ENCODE measurements around the gene EFEMP2. TPM values are rescaled to one million over a fixed set of nuclear protein-coding genes. Genes with fewer than 3 reads are reported as not detected.

Gene EFEMP2
- total RNA-seq, 1 experiment from 2014 or later, result 4.5 TPM

DNA sequence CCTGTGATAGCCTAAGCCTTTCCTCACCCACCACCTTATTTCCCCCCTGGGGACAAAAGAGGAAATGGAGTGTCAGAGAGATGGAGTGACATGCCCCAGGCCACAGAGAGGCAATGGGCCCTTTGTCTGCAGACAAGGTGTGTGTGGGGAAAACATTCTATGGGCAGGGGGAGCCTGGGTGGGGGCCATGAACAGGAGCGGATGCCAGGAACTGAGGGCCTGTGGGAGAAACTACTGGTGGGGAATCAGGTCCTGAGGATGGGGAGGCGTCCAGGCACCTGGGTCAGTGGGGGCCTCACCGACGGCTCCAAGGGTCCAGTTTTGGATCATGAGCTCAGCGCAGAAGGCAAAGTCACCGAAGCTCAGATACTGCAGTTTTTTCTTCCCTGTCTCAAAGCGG, 12.6 kb upstream of the EFEMP2 start:
- no peak overlapping the region for H2AFZ ChIP-seq (ENCODE audit: low read length)
- peaks cover 7% of the 10 kb centered on the region for H3F3A ChIP-seq (ENCODE audit: low read length, unreplicated experiment)
- H3K27me3 ChIP-seq (ENCODE audit: low read length), result no peaks in the 10 kb centered on the region
- no peak overlapping the region for H3K9ac ChIP-seq (ENCODE audit: low read length)
- H3K27ac ChIP-seq (ENCODE audit: low read length), result no peak overlapping the region
- POLR2A ChIA-PET (ENCODE audit: unreplicated experiment), result interaction anchor here (0.6 kb wide), 1 partner anchor 27 kb away, joined by 4 read pairs; no protein-coding TSS in a partner anchor
- no peaks in the 10 kb centered on the region for H3K9me3 ChIP-seq (ENCODE audit: low read length)
- peaks cover 36% of the 10 kb centered on the region for H3K79me2 ChIP-seq (ENCODE audit: low read length)
- no peak for ATAC-seq
- H3K4me1 ChIP-seq (ENCODE audit: insufficient read depth, low read length), result peaks cover 30% of the 10 kb centered on the region
- CTCF ChIA-PET, result interaction anchor here (0.5 to 2.0 kb wide), 9 partner anchors 16 to 384 kb away, joined by 3 to 14 read pairs (median 5); partner anchors contain the start of gene MUS81
- H4K20me1 ChIP-seq (ENCODE audit: low read length), result no peaks in the 10 kb centered on the region
- H3K9me2 ChIP-seq (replicated peaks; ENCODE audit: low read length), result no peaks in the 10 kb centered on the region
- BruUV-seq (replicated peaks), result no TSS peak
- H3K36me3 ChIP-seq (ENCODE audit: low read depth, low read length), result peaks cover 37% of the 10 kb centered on the region
- intact Hi-C loops (cut with micrococcal nuclease), result no loop called here
- no peak for TF ChIP-seq EZH2 (IDR thresholded peaks at IDR 0.05; ENCODE audit: low read length, unreplicated experiment)
- no peak for TF ChIP-seq EZH2phosphoT487 (IDR thresholded peaks at IDR 0.05; ENCODE audit: borderline replicate concordance, low read length)
- TF ChIP-seq, protein P1, sequence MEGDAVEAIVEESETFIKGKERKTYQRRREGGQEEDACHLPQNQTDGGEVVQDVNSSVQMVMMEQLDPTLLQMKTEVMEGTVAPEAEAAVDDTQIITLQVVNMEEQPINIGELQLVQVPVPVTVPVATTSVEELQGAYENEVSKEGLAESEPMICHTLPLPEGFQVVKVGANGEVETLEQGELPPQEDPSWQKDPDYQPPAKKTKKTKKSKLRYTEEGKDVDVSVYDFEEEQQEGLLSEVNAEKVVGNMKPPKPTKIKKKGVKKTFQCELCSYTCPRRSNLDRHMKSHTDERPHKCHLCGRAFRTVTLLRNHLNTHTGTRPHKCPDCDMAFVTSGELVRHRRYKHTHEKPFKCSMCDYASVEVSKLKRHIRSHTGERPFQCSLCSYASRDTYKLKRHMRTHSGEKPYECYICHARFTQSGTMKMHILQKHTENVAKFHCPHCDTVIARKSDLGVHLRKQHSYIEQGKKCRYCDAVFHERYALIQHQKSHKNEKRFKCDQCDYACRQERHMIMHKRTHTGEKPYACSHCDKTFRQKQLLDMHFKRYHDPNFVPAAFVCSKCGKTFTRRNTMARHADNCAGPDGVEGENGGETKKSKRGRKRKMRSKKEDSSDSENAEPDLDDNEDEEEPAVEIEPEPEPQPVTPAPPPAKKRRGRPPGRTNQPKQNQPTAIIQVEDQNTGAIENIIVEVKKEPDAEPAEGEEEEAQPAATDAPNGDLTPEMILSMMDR (conservative IDR thresholded peaks at IDR 0.05; ENCODE audit: low read depth, low read length), result no peak
- DNase-seq, result no peak
- H3K4me2 ChIP-seq (ENCODE audit: low read length), result no peak overlapping the region
- no peak overlapping the region for H3K4me3 ChIP-seq (ENCODE audit: low read length)

DNA sequence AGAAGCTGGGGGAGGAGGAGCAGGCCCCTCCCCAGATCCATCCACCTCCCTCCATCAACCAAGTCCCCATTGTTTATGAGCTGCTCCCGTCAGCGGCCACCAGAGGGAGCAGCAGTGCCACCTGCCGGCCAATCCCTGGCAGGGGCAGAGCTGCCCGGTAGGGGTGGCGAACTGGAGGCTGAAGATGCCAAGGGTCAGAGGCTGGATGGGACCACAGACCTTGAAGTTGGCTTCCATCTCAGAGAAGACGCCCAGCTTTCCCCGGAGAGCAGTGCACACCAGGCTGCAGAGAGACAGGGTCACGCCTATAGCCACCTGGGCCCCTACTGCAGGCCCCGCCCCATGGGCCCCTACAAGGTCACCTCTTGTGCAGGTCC, 12.1 kb upstream of the EFEMP2 start:
- H3K9me3 ChIP-seq (ENCODE audit: low read length), result no peaks in the 10 kb centered on the region
- H3K27me3 ChIP-seq (ENCODE audit: low read length), result no peaks in the 10 kb centered on the region
- ChIA-PET CTCF (interaction anchor here (0.5 to 2.0 kb wide), 8 partner anchors 17 to 385 kb away, joined by 3 to 14 read pairs (median 6); partner anchors contain the start of gene MUS81), POLR2A (ENCODE audit: unreplicated experiment) (interaction anchor here (0.6 kb wide), 1 partner anchor 26 kb away, joined by 4 read pairs; no protein-coding TSS in a partner anchor)
- no peak overlapping the region for H3K9ac ChIP-seq (ENCODE audit: low read length)
- no peak overlapping the region for H2AFZ ChIP-seq (ENCODE audit: low read length)
- H3K36me3 ChIP-seq (ENCODE audit: low read depth, low read length), result peaks cover 37% of the 10 kb centered on the region
- peaks cover 2% of the 10 kb centered on the region for H3F3A ChIP-seq (ENCODE audit: low read length, unreplicated experiment)
- H4K20me1 ChIP-seq (ENCODE audit: low read length), result no peaks in the 10 kb centered on the region
- no TSS peak for BruUV-seq (replicated peaks)
- no peak overlapping the region for H3K27ac ChIP-seq (ENCODE audit: low read length)
- peak; percentile 89 for DNase-seq
- peaks cover 36% of the 10 kb centered on the region for H3K79me2 ChIP-seq (ENCODE audit: low read length)
- TF ChIP-seq, protein P1 (conservative IDR thresholded peaks at IDR 0.05; ENCODE audit: low read depth, low read length), result peak; percentile 100
- no peak for TF ChIP-seq EZH2 (IDR thresholded peaks at IDR 0.05; ENCODE audit: low read length, unreplicated experiment)
- peak; percentile 8 for ATAC-seq
- H3K4me3 ChIP-seq (ENCODE audit: low read length), result no peak overlapping the region
- H3K9me2 ChIP-seq (replicated peaks; ENCODE audit: low read length), result no peaks in the 10 kb centered on the region
- H3K4me1 ChIP-seq (ENCODE audit: insufficient read depth, low read length), result peaks cover 25% of the 10 kb centered on the region
- no peak overlapping the region for H3K4me2 ChIP-seq (ENCODE audit: low read length)
- intact Hi-C loops (cut with micrococcal nuclease), result loop anchor here (1.0 kb wide), 1 partner anchor 105 kb away; no protein-coding TSS in a partner anchor

All from PC-3 (cell line).